ENCODE data around the gene YKT6. TPM values are rescaled to one million over a fixed set of nuclear protein-coding genes. Genes with fewer than 3 reads are reported as not detected.

YKT6 gene
- total RNA-seq, 1 donor from 2014 or later: 53.3 TPM

DNA sequence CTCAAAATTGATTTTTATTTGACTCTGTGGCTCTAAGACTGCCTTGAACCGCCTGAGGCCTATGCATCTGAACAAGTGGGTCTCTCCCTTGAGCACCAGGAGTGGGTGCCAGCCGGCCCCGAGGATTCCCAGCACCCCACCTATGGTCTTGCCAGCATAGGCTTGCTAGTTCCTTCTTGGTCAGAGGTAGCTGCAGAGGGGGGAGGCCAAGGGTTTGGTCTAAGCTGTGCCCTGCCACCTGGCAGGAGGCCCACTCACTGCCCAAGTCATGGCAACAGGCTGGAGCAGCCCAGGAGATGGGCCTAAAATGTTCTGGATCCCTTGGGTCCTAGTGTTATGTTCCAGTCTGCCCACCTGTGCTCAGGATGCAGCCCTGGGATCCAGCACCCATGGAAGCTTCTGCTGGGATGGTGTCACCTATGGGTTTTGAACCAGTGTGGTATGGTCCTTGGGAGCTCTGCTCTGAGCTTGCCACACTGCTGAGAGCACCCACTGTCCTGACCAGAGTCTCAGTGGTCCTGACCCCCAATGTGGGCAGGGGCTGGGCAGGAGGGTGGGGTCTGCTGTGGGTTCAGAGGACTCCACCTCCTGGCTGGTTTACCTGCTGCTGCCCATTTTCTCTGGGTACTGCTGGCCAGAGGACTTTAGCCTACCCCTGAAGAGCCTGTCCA, 12.6 kb downstream of the YKT6 start:
- Histone ChIP-seq H3K27ac (replicated peaks) (no peak overlapping the region), H3K4me3 (no peak overlapping the region), H3K4me1 (no peaks in the 10 kb centered on the region), H3K36me3 (peaks cover 53% of the 10 kb centered on the region), H3K27me3 (ENCODE audit: low read depth) (no peaks in the 10 kb centered on the region), H3K9me3 (replicated peaks) (no peaks in the 10 kb centered on the region)
- DNase-seq: no peak
- intact Hi-C loops (cut with micrococcal nuclease): no loop called here
- TF ChIP-seq, protein P1, sequence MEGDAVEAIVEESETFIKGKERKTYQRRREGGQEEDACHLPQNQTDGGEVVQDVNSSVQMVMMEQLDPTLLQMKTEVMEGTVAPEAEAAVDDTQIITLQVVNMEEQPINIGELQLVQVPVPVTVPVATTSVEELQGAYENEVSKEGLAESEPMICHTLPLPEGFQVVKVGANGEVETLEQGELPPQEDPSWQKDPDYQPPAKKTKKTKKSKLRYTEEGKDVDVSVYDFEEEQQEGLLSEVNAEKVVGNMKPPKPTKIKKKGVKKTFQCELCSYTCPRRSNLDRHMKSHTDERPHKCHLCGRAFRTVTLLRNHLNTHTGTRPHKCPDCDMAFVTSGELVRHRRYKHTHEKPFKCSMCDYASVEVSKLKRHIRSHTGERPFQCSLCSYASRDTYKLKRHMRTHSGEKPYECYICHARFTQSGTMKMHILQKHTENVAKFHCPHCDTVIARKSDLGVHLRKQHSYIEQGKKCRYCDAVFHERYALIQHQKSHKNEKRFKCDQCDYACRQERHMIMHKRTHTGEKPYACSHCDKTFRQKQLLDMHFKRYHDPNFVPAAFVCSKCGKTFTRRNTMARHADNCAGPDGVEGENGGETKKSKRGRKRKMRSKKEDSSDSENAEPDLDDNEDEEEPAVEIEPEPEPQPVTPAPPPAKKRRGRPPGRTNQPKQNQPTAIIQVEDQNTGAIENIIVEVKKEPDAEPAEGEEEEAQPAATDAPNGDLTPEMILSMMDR (IDR thresholded peaks at IDR 0.05; ENCODE audit: borderline replicate concordance): no peak

GRCh38 chr7:44213877-44214388, 13.2 kb downstream of the YKT6 start:
- intact Hi-C loops (cut with micrococcal nuclease): no loop called here
- Histone ChIP-seq H3K27me3 (ENCODE audit: low read depth) (no peaks in the 10 kb centered on the region), H3K36me3 (peaks cover 47% of the 10 kb centered on the region), H3K9me3 (replicated peaks) (no peaks in the 10 kb centered on the region), H3K4me3 (no peak overlapping the region), H3K27ac (replicated peaks) (no peak overlapping the region), H3K4me1 (no peaks in the 10 kb centered on the region)
- no peak for DNase-seq
- TF ChIP-seq, protein P1 (IDR thresholded peaks at IDR 0.05; ENCODE audit: borderline replicate concordance): no peak

GRCh38 chr7:44215531-44215930, 14.8 kb downstream of the YKT6 start:
- Histone ChIP-seq H3K36me3 (peaks cover 36% of the 10 kb centered on the region), H3K27ac (replicated peaks) (no peak overlapping the region), H3K27me3 (ENCODE audit: low read depth) (no peaks in the 10 kb centered on the region), H3K4me1 (no peaks in the 10 kb centered on the region), H3K4me3 (no peak overlapping the region), H3K9me3 (replicated peaks) (no peaks in the 10 kb centered on the region)
- TF ChIP-seq, protein P1 (IDR thresholded peaks at IDR 0.05; ENCODE audit: borderline replicate concordance): no peak
- intact Hi-C loops (cut with micrococcal nuclease): no loop called here
- no peak for DNase-seq

DNA sequence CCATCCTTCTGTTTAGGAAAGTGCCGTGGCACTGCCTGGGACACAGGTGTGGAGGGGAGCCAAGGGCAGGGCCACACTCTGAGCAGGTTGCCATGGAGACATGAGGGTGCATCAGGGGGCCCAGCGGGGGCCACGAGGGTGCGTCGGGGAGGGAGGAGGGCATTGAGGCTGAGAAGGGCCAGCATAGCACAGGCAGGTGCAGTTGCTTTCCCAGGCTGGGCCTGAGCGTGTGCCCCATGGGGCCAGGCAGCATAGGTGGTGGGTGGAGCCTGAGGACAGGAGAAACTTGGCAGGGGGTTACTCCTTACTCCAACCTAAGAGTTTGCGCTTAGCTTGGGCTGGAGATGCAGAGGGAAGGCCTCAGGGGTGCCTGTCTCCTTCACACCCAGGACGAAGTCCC, 15.2 kb downstream of the YKT6 start:
- no peaks in the 10 kb centered on the region for H3K9me3 ChIP-seq (replicated peaks)
- H3K27me3 ChIP-seq (ENCODE audit: low read depth): peaks cover under 1% of the 10 kb centered on the region
- no peaks in the 10 kb centered on the region for H3K4me1 ChIP-seq
- no peak for DNase-seq
- TF ChIP-seq, protein P1 (IDR thresholded peaks at IDR 0.05; ENCODE audit: borderline replicate concordance): no peak
- no peak overlapping the region for H3K27ac ChIP-seq (replicated peaks)
- peaks cover 31% of the 10 kb centered on the region for H3K36me3 ChIP-seq
- H3K4me3 ChIP-seq: no peak overlapping the region
- intact Hi-C loops (cut with micrococcal nuclease): no loop called here

GRCh38 chr7:44216521-44217222, 15.9 kb downstream of the YKT6 start:
- peaks cover 25% of the 10 kb centered on the region for H3K36me3 ChIP-seq
- no peaks in the 10 kb centered on the region for H3K4me1 ChIP-seq
- H3K27me3 ChIP-seq (ENCODE audit: low read depth): peaks cover 5% of the 10 kb centered on the region
- no peak overlapping the region for H3K27ac ChIP-seq (replicated peaks)
- intact Hi-C loops (cut with micrococcal nuclease): no loop called here
- TF ChIP-seq, protein P1 (IDR thresholded peaks at IDR 0.05; ENCODE audit: borderline replicate concordance): no peak
- H3K9me3 ChIP-seq (replicated peaks): no peaks in the 10 kb centered on the region
- DNase-seq: peak; percentile 10
- no peak overlapping the region for H3K4me3 ChIP-seq

All from left ventricle myocardium inferior (tissue), 1 donor.